HepG2 (cell line): ENCODE data around the gene TACC2. TPM values are rescaled to one million over a fixed set of nuclear protein-coding genes. Genes with fewer than 3 reads are reported as not detected.

Experiments used
- ATAC-seq: fragments of 200-7000 bp; cut with Tn5 transposase; 3 replicates; pipeline ENCODE4 v1.9.1; 2020; ENCODE audit warnings: mild to moderate bottlenecking, moderate library complexity
- BruUV-seq: library from RNA; stranded (reverse); fragments of 400-500 nt; replicated peaks from 2 replicates; lab custom pipeline; 2021; lab: Mats Ljungman, UMichigan
- CTCF ChIA-PET: fragments of 300-600 bp; formaldehyde crosslinking; extraction: SDS; loops from one replicate; lab custom pipeline; 2021; ENCODE audit warnings: low total read pairs, inconsistent platforms, low intra/inter-chr PET ratio; lab: Yijun Ruan, JAX
- POLR2A ChIA-PET: fragments of 350-600 bp; sonication (Branson Sonifier 250); formaldehyde crosslinking; loops from one replicate; lab custom pipeline; 2020; ENCODE audit warnings: antibody characterized with exemption, inconsistent platforms; lab: Yijun Ruan, JAX
- DNase-seq: peaks from one replicate; pipeline ENCODE4 v3.0.0-alpha.2; 2015; ENCODE audit warnings: low spot score
- FAIRE-seq: peaks from 3 replicates; lab custom pipeline; 2011; peaks lifted over from hg19 to GRCh38; lab: Jason Lieb, UNC
- H2AFZ ChIP-seq: one replicate; pipeline ENCODE4 v1.6.1; 2011; ENCODE audit warnings: low read length, inconsistent platforms
- H3K27ac ChIP-seq: fragments of 300-600 bp; 3 replicates; pipeline ENCODE4 v1.8.0; 2011; ENCODE audit warnings: mixed run types, mild to moderate bottlenecking, mixed read lengths, low read length, inconsistent platforms; ENCODE audit not compliant: insufficient read depth; ENCODE audit errors: extremely low read length
- H3K27me3 ChIP-seq, 2 experiments: fragments of 200-600 bp in 1 of 2; 2 replicates in 1 of 2; 3 replicates in 1 of 2; pipeline versions ENCODE4 v1.6.0 to v1.8.0; 2011; ENCODE audit warnings: low read length in 2 of 2, mild to moderate bottlenecking in 2 of 2, moderate library complexity in 2 of 2, inconsistent platforms in 1 of 2; ENCODE audit not compliant: insufficient read depth in 2 of 2, control insufficient read depth in 1 of 2
- H3K36me3 ChIP-seq, 2 experiments: fragments of 200-600 bp in 1 of 2; replicated peaks in 1 of 2; 2 replicates in 1 of 2; 3 replicates in 1 of 2; pipeline versions ENCODE4 v1.5.1 to v1.8.0; 2011; ENCODE audit warnings: low read length in 2 of 2, inconsistent platforms in 1 of 2; ENCODE audit not compliant: insufficient read depth in 2 of 2, control insufficient read depth in 1 of 2
- H3K4me1 ChIP-seq: 2 replicates; pipeline ENCODE4 v1.5.1; 2012; ENCODE audit warnings: low read length, inconsistent platforms; ENCODE audit not compliant: insufficient read depth
- H3K4me2 ChIP-seq: 2 replicates; pipeline ENCODE4 v1.6.0; 2011; ENCODE audit warnings: low read depth, low read length, inconsistent platforms
- H3K4me3 ChIP-seq, 3 experiments: fragments of 200-600 bp in 1 of 3; sonication (generic), shearing (Covaris generic) in 1 of 3; replicated peaks in 1 of 3; 2 replicates each; pipeline ENCODE4 v1.5.1; 2011 to 2016; ENCODE audit warnings: low read length in 3 of 3, inconsistent platforms in 2 of 3, low read depth in 2 of 3, mild to moderate bottlenecking in 2 of 3, control low read depth in 1 of 3, mixed read lengths in 1 of 3; ENCODE audit not compliant: insufficient read depth in 1 of 3
- H3K79me2 ChIP-seq: one replicate; pipeline ENCODE4 v1.6.1; 2011; ENCODE audit warnings: low read length, inconsistent platforms; ENCODE audit not compliant: insufficient read depth
- H3K9ac ChIP-seq: 2 replicates; pipeline ENCODE4 v1.6.0; 2011; ENCODE audit warnings: mild to moderate bottlenecking, low read depth, low read length, inconsistent platforms; ENCODE audit not compliant: insufficient read depth
- H3K9me3 ChIP-seq: 2 replicates; pipeline ENCODE4 v1.5.1; 2012; ENCODE audit warnings: mild to moderate bottlenecking, low read length
- H4K20me1 ChIP-seq: 2 replicates; pipeline ENCODE4 v1.6.0; 2011; ENCODE audit warnings: inconsistent platforms, mild to moderate bottlenecking, low read length, moderate library complexity; ENCODE audit not compliant: insufficient read depth
- ELF4 ChIP-seq: sonication (generic); formaldehyde crosslinking; IDR thresholded peaks from 2 replicates; pipeline ENCODE4 v1.5.0; 2020; ENCODE audit warnings: missing genetic modification reagents, mild to moderate bottlenecking, moderate library complexity, borderline replicate concordance
- HNRNPK ChIP-seq: fragments of 200-400 bp; formaldehyde crosslinking; IDR thresholded peaks from 2 replicates; pipeline ENCODE4 v1.6.1; 2018; ENCODE audit warnings: low read length, low read depth, moderate library complexity, mild to moderate bottlenecking; ENCODE audit not compliant: poor library complexity, severe bottlenecking
- KDM1A ChIP-seq: IDR thresholded peaks from 2 replicates; pipeline ENCODE4 v1.6.1; 2016; ENCODE audit warnings: missing compliant biosample characterization
- MYNN ChIP-seq: sonication (generic); formaldehyde crosslinking; IDR thresholded peaks from 2 replicates; pipeline ENCODE4 v1.4.0; 2020; ENCODE audit warnings: mild to moderate bottlenecking, low read depth, missing genetic modification reagents
- PAF1 ChIP-seq: IDR thresholded peaks from 2 replicates; pipeline ENCODE4 v1.6.1; 2016; ENCODE audit warnings: missing genetic modification reagents, missing compliant biosample characterization
- RAD21 ChIP-seq: fragments of 450-650 bp; formaldehyde crosslinking; IDR thresholded peaks from 2 replicates; pipeline ENCODE4 v1.5.0; 2020; ENCODE audit warnings: mild to moderate bottlenecking
- RFXANK ChIP-seq: IDR thresholded peaks from 2 replicates; pipeline ENCODE4 v1.6.1; 2016
- TOPORS ChIP-seq: sonication (generic); formaldehyde crosslinking; IDR thresholded peaks from 2 replicates; pipeline ENCODE4 v1.8.0; 2023; ENCODE audit warnings: mild to moderate bottlenecking, missing genetic modification reagents
- ZNF256 ChIP-seq: sonication (generic); formaldehyde crosslinking; conservative IDR thresholded peaks from 2 replicates; pipeline ENCODE4 v1.4.0; 2020; ENCODE audit warnings: missing genetic modification reagents
- ZNF34 ChIP-seq: sonication (generic); formaldehyde crosslinking; IDR thresholded peaks from 2 replicates; pipeline ENCODE4 v1.4.0; 2020; ENCODE audit warnings: mild to moderate bottlenecking, missing genetic modification reagents, borderline replicate concordance
- ZNF562 ChIP-seq: sonication (generic); formaldehyde crosslinking; IDR thresholded peaks from 2 replicates; pipeline ENCODE4 v1.8.0; 2022; ENCODE audit warnings: missing genetic modification reagents, borderline replicate concordance
- ZNF577 ChIP-seq: sonication (generic); formaldehyde crosslinking; IDR thresholded peaks from 2 replicates; pipeline ENCODE4 v1.4.0; 2020; ENCODE audit warnings: mild to moderate bottlenecking, low read depth, missing genetic modification reagents, borderline replicate concordance
- ZNF629 ChIP-seq: sonication (generic); formaldehyde crosslinking; conservative IDR thresholded peaks from 2 replicates; pipeline ENCODE4 v1.5.0; 2020; ENCODE audit warnings: missing genetic modification reagents
- ZNF788 ChIP-seq: sonication (generic); formaldehyde crosslinking; IDR thresholded peaks from 2 replicates; pipeline ENCODE4 v1.5.0; 2020; ENCODE audit warnings: mild to moderate bottlenecking, missing genetic modification reagents, borderline replicate concordance
- WGBS: methylation state at CpG from one replicate; pipeline ENCODE4 v1.1.6; 2017; ENCODE audit warnings: low lambda C conversion rate; 5-methylcytosine and 5-hydroxymethylcytosine counted together
- in situ Hi-C: cut with HindIII; loops from 2 replicates; pipeline ENCODE4 v1.10.0; 2017; ENCODE audit warnings: low pct_unique_long_range_greater_than_20kb; ENCODE audit not compliant: extremely low pct_ligation_motif_present
- intact Hi-C: fragments of 100-400 bp; cut with micrococcal nuclease; formaldehyde crosslinking; loops from one replicate; pipeline ENCODE4 v1.10.0; 2022; ENCODE audit not compliant: unreplicated experiment
- polyA plus RNA-seq, 8 experiments: library from polyadenylated mRNA; depleted of rRNA in 3 of 8; stranded (reverse) in 7 of 8; unstranded in 1 of 8; fragments of >200 nt; fragmentation: Illumina TruSeq in 4 of 8; extraction: Trizol in 4 of 8; gene quantifications; 2 replicates each; pipeline versions ENCODE4 v1.2.1 to v1.2.3, GENCODE V29; 2011 to 2016; ENCODE audit warnings: low read depth in 4 of 8, missing spikeins in 1 of 8, mixed read lengths in 1 of 8; ENCODE audit not compliant: insufficient read depth in 1 of 8
- total RNA-seq, 5 experiments: library from RNA; depleted of rRNA; stranded (reverse); fragments of >200 nt; fragmentation: Illumina TruSeq; extraction: Trizol; gene quantifications; 2 replicates each; pipeline ENCODE4 v1.2.3, GENCODE V29; 2016; ENCODE audit warnings: low read depth in 1 of 5
- TF ChIP-seq, protein P1 (sequence below): sonication (generic); formaldehyde crosslinking; IDR thresholded peaks from 2 replicates; pipeline ENCODE4 v1.4.0; 2020; ENCODE audit warnings: mild to moderate bottlenecking, missing genetic modification reagents
- TF ChIP-seq, protein P2 (sequence below): sonication (generic); formaldehyde crosslinking; IDR thresholded peaks from 2 replicates; pipeline ENCODE4 v1.4.0; 2020; ENCODE audit warnings: low read depth, mild to moderate bottlenecking, missing genetic modification reagents
- TF ChIP-seq, protein P3 (sequence below): sonication (generic); formaldehyde crosslinking; IDR thresholded peaks from 2 replicates; pipeline ENCODE4 v1.4.0; 2020; ENCODE audit warnings: missing genetic modification reagents

Gene TACC2
- total and polyA plus RNA-seq, 2 of the 13 experiments (the other 11 are each of a cell fraction or from before 2014, with no cell fraction given), result 11.8 to 16.0 TPM

DNA sequence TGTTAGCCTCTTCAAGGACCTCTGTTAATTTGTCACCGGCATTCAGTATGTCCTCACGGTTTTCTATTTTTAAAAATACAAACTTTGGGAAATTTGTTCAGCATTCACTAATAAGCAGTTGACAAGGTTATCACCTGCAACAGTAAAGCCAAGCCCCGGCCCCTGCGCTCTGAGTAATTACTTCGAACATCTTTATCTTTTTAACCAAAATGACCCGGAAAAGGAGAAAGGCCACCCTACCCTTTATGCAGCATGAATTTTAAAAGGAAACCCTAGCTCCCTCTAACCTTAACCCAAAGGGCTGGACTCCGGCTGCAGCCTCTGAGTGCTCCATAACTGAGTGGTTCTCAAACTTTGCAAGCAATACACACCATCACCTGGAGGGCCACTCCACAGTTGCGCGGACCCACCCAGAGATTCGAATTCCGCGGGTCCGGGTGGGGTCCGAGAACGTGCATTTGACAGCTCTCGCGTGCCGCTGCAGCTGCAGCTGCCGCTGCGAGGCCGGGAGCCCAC, 14.9 kb upstream of the TACC2 start:
- peak overlapping the region; percentile 90 for H3K4me2 ChIP-seq
- peak overlapping the region; percentile 89 for H3K9ac ChIP-seq
- no peak overlapping the region for H2AFZ ChIP-seq
- H3K36me3 ChIP-seq, result peaks cover 2 to 9% of the 10 kb centered on the region in 2 experiments; a peak in 4 of 5 replicates
- peaks cover 17% of the 10 kb centered on the region for H3K79me2 ChIP-seq
- FAIRE-seq (no peak), DNase-seq (no peak), ATAC-seq (peak; percentile 52)
- in situ Hi-C loops (no loop called here), intact Hi-C loops (loop anchor here (2.0 kb wide), 2 partner anchors 43 to 139 kb away; no protein-coding TSS in a partner anchor)
- peaks cover 4% of the 10 kb centered on the region; the same call in 1 of the 2 replicates for H3K9me3 ChIP-seq
- H3K4me1 ChIP-seq, result peaks cover 27% of the 10 kb centered on the region
- WGBS, result 6% methylated on average over 7 of the region's 21 CpGs
- H4K20me1 ChIP-seq, result no peaks in the 10 kb centered on the region
- no TSS peak for BruUV-seq
- POLR2A ChIA-PET, result interaction anchor here (2.3 kb wide), 1 partner anchor 38 kb away, joined by 14 read pairs; no protein-coding TSS in a partner anchor
- peak overlapping the region; percentile 69 to 89 (median 83) for H3K4me3 ChIP-seq
- H3K27ac ChIP-seq, result peak overlapping the region; percentile 97
- CTCF ChIA-PET, result no interaction called here
- H3K27me3 ChIP-seq, result no peaks in the 10 kb centered on the region
- TF ChIP-seq ZNF788 (no peak), ZNF629 (no peak), HNRNPK (no peak), RFXANK (CRISPR knock-in tag) (no peak; the same call in 1 of the 2 replicates), ZNF34 (CRISPR knock-in tag) (no peak), ZNF577 (no peak), PAF1 (CRISPR knock-in tag) (no peak), ELF4 (CRISPR knock-in tag) (no peak), MYNN (CRISPR knock-in tag) (no peak), ZNF562 (no peak), KDM1A (CRISPR knock-in tag) (no peak), ZNF256 (CRISPR knock-in tag) (no peak), TOPORS (CRISPR knock-in tag) (no peak), RAD21 (CRISPR knock-in tag) (no peak)
- TF ChIP-seq, protein P1, sequence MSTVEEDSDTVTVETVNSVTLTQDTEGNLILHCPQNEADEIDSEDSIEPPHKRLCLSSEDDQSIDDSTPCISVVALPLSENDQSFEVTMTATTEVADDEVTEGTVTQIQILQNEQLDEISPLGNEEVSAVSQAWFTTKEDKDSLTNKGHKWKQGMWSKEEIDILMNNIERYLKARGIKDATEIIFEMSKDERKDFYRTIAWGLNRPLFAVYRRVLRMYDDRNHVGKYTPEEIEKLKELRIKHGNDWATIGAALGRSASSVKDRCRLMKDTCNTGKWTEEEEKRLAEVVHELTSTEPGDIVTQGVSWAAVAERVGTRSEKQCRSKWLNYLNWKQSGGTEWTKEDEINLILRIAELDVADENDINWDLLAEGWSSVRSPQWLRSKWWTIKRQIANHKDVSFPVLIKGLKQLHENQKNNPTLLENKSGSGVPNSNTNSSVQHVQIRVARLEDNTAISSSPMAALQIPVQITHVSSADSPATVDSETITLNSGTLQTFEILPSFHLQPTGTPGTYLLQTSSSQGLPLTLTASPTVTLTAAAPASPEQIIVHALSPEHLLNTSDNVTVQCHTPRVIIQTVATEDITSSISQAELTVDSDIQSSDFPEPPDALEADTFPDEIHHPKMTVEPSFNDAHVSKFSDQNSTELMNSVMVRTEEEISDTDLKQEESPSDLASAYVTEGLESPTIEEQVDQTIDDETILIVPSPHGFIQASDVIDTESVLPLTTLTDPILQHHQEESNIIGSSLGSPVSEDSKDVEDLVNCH (CRISPR knock-in tag), result no peak
- TF ChIP-seq, protein P2, sequence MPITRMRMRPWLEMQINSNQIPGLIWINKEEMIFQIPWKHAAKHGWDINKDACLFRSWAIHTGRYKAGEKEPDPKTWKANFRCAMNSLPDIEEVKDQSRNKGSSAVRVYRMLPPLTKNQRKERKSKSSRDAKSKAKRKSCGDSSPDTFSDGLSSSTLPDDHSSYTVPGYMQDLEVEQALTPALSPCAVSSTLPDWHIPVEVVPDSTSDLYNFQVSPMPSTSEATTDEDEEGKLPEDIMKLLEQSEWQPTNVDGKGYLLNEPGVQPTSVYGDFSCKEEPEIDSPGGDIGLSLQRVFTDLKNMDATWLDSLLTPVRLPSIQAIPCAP (CRISPR knock-in tag), result no peak
- TF ChIP-seq, protein P3, sequence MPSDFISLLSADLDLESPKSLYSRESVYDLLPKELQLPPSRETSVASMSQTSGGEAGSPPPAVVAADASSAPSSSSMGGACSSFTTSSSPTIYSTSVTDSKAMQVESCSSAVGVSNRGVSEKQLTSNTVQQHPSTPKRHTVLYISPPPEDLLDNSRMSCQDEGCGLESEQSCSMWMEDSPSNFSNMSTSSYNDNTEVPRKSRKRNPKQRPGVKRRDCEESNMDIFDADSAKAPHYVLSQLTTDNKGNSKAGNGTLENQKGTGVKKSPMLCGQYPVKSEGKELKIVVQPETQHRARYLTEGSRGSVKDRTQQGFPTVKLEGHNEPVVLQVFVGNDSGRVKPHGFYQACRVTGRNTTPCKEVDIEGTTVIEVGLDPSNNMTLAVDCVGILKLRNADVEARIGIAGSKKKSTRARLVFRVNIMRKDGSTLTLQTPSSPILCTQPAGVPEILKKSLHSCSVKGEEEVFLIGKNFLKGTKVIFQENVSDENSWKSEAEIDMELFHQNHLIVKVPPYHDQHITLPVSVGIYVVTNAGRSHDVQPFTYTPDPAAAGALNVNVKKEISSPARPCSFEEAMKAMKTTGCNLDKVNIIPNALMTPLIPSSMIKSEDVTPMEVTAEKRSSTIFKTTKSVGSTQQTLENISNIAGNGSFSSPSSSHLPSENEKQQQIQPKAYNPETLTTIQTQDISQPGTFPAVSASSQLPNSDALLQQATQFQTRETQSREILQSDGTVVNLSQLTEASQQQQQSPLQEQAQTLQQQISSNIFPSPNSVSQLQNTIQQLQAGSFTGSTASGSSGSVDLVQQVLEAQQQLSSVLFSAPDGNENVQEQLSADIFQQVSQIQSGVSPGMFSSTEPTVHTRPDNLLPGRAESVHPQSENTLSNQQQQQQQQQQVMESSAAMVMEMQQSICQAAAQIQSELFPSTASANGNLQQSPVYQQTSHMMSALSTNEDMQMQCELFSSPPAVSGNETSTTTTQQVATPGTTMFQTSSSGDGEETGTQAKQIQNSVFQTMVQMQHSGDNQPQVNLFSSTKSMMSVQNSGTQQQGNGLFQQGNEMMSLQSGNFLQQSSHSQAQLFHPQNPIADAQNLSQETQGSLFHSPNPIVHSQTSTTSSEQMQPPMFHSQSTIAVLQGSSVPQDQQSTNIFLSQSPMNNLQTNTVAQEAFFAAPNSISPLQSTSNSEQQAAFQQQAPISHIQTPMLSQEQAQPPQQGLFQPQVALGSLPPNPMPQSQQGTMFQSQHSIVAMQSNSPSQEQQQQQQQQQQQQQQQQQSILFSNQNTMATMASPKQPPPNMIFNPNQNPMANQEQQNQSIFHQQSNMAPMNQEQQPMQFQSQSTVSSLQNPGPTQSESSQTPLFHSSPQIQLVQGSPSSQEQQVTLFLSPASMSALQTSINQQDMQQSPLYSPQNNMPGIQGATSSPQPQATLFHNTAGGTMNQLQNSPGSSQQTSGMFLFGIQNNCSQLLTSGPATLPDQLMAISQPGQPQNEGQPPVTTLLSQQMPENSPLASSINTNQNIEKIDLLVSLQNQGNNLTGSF (CRISPR knock-in tag), result no peak
